ENCODE data around the gene AUTS2. TPM values are rescaled to one million over a fixed set of nuclear protein-coding genes. Genes with fewer than 3 reads are reported as not detected.

AUTS2 gene
- total and polyA plus RNA-seq, 11 donors: 3.4 to 14.0 (median 7.3) TPM

DNA sequence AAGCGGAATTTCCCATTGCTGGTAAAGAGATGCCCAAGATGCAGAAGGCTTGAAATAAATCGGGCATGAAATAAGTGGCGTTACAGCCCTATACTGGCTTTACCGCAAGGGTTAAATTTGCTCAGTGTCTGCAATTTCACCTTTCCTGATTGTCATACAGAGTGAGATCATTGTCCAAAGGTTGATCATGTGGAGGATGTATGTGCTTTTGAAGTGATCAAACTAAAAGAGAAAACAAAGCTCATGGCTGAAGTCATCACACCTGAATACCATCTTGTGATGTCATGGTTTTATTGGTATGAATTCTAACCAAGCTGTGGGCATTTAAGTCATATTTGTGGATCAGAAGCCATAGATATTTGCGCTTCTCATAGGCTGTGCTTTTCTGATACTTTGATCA lies 635.5 kb downstream of the AUTS2 start:
- ATAC-seq (no peak), DNase-seq (no peak)
- 95 to 97% (median 97%) methylated on average over 5 of the region's 5 CpGs for WGBS, 4 donors
- intact Hi-C loops (cut with DNase I): no loop called here
- TF ChIP-seq POLR2A (IDR thresholded peaks at IDR 0.05): no peak
- Histone ChIP-seq H3K27me3 (no peaks in the 10 kb centered on the region), H3K9me3 (peaks cover 0 to 20% (median 9%) of the 10 kb centered on the region in 12 donors), H3K4me3 (no peak overlapping the region), H3K36me3 (no peaks in the 10 kb centered on the region), H3K4me1 (peaks cover 0 to 7% (median 0%) of the 10 kb centered on the region in 12 donors), H3K27ac (no peak overlapping the region)

DNA sequence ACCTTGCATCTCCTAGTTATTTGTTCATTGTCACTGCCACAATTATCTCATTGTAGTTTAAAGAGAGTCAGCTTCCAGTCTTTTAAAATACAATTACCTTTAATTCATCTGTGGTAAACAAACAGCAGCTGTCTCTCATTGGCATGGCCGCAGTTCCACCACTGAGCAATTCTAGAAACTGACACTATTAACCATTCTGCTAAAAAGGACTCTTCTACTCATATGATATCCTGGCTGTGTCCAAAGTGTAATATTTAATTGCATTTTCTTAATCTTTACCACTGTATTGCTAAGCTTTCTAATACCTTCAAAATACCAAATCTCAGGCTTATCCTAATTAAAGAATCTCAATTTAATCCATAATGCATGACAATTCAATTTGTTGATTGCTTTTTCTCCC lies 639.0 kb downstream of the AUTS2 start:
- intact Hi-C loops (cut with DNase I): no loop called here
- DNase-seq: no peak
- H3K36me3 ChIP-seq: no peaks in the 10 kb centered on the region
- no peak for TF ChIP-seq POLR2A (IDR thresholded peaks at IDR 0.05)
- TF ChIP-seq, protein P1, sequence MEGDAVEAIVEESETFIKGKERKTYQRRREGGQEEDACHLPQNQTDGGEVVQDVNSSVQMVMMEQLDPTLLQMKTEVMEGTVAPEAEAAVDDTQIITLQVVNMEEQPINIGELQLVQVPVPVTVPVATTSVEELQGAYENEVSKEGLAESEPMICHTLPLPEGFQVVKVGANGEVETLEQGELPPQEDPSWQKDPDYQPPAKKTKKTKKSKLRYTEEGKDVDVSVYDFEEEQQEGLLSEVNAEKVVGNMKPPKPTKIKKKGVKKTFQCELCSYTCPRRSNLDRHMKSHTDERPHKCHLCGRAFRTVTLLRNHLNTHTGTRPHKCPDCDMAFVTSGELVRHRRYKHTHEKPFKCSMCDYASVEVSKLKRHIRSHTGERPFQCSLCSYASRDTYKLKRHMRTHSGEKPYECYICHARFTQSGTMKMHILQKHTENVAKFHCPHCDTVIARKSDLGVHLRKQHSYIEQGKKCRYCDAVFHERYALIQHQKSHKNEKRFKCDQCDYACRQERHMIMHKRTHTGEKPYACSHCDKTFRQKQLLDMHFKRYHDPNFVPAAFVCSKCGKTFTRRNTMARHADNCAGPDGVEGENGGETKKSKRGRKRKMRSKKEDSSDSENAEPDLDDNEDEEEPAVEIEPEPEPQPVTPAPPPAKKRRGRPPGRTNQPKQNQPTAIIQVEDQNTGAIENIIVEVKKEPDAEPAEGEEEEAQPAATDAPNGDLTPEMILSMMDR (IDR thresholded peaks at IDR 0.05): no peak
- H3K9me3 ChIP-seq: no peaks in the 10 kb centered on the region
- H3K27ac ChIP-seq: no peak overlapping the region
- peaks cover 0 to 7% (median 0%) of the 10 kb centered on the region in 12 donors for H3K4me1 ChIP-seq
- no peaks in the 10 kb centered on the region for H3K27me3 ChIP-seq
- no peak overlapping the region for H3K4me3 ChIP-seq
- ATAC-seq: no peak
- WGBS, 4 donors: 89 to 94% (median 90%) methylated on average over 1 of the region's 1 CpG

DNA sequence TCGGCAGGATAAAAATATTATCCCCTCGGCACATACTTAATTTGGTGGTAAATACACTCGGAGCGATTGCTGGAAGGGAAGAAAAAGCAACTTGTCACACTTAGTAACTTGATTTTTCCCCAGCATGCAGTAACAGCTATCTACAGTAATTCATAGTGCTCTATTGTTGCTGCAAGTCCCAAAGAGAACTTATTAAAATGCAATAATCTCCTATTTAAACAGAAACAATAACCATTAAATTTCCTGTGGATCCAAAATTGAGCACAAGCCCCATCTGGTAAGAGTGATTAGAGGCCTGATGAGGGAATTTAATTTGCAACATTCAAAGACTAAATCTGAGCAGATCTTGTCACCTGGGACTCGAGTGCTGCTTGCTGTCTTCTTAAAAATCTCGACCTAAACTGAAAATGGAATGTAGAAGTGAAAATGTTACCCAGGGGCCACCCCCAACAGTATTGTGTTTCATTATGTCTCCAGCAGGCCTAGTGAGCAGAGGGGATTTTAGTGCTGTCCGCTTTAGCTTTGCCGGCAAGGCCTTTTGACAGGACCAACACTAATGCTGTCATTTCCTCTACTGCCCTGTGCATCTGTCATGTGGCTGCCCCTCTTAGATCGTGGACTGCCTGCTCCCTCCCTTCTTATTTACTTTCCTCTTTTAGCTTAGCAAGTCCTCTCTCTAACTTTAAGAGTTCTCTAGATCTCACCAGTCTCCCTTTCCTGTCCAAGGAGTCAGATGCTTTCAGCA lies 639.7 kb downstream of the AUTS2 start:
- Histone ChIP-seq H3K27ac (no peak overlapping the region), H3K4me1 (peaks cover 0 to 7% (median 0%) of the 10 kb centered on the region in 12 donors), H3K27me3 (no peaks in the 10 kb centered on the region), H3K9me3 (no peaks in the 10 kb centered on the region), H3K36me3 (no peaks in the 10 kb centered on the region), H3K4me3 (no peak overlapping the region)
- intact Hi-C loops (cut with DNase I): no loop called here
- ATAC-seq: no peak
- 65 to 74% (median 71%) methylated on average over 9 of the region's 9 CpGs for WGBS, 4 donors
- no peak for TF ChIP-seq POLR2A (IDR thresholded peaks at IDR 0.05)
- TF ChIP-seq, protein P1 (IDR thresholded peaks at IDR 0.05): no peak
- no peak for DNase-seq

DNA sequence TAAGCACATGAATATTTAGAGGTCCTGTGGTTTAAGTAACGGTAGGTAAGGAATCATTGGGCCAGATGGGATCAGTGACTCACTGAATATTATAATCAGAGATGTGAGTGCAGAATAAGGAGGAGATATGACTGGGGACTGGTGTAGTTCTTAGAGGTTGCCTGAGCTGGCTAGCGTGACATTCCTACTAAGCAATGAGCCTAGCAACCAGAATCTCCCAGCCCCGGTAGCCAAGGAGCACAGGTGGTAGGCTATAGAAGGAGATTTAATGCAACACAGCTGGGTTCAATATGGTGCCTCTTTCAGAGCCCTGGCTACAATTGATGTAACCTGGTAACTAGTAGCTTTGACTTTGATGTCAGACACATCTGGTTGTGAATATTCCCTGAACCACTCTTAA lies 641.6 kb downstream of the AUTS2 start:
- ATAC-seq (no peak), DNase-seq (no peak)
- Histone ChIP-seq H3K4me1 (peaks cover 0 to 7% (median 0%) of the 10 kb centered on the region in 12 donors), H3K27me3 (no peaks in the 10 kb centered on the region), H3K27ac (no peak overlapping the region), H3K9me3 (no peaks in the 10 kb centered on the region), H3K4me3 (no peak overlapping the region), H3K36me3 (no peaks in the 10 kb centered on the region)
- intact Hi-C loops (cut with DNase I): no loop called here
- WGBS, 4 donors: 97 to 98% (median 98%) methylated on average over 3 of the region's 3 CpGs
- TF ChIP-seq POLR2A (IDR thresholded peaks at IDR 0.05): no peak
- TF ChIP-seq, protein P1 (IDR thresholded peaks at IDR 0.05): no peak

DNA sequence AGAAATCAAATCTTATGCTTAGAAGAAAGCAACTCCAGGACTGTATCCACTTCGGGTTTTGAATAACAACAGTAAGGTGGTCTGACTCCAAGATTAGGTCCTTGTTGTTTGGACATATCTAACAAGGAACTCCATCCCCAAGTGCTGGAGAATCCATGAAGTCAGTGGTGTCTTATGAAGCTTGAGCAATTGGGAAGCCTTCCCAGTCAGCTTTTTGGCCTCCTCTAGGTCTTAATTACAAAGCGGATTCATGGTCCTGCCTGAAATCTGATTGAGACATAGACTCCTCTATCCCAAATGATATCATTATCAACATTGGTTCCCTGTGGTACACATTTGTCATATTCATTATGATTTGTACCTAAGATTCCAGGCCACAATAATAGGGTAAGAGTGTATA lies 642.6 kb downstream of the AUTS2 start:
- intact Hi-C loops (cut with DNase I): no loop called here

More for the DNA sequence above, 642.6 kb downstream of the AUTS2 start:
- no peak for DNase-seq
- WGBS, 4 donors: 88 to 99% (median 92%) methylated on average over 2 of the region's 2 CpGs
- Histone ChIP-seq H3K27ac (no peak overlapping the region), H3K36me3 (no peaks in the 10 kb centered on the region), H3K4me3 (no peak overlapping the region), H3K4me1 (peaks cover 0 to 7% (median 0%) of the 10 kb centered on the region in 12 donors), H3K9me3 (no peaks in the 10 kb centered on the region), H3K27me3 (no peaks in the 10 kb centered on the region)
- no peak for ATAC-seq
- no peak for TF ChIP-seq POLR2A (IDR thresholded peaks at IDR 0.05)
- TF ChIP-seq, protein P1 (IDR thresholded peaks at IDR 0.05): no peak
